Thoracic aorta (tissue), 2 donors: ENCODE data around the gene POC1A. TPM values are rescaled to one million over a fixed set of nuclear protein-coding genes. Genes with fewer than 3 reads are reported as not detected.

Experiments used
- ATAC-seq: fragments of 150-250 bp; one replicate; pipeline ENCODE4 v1.8.0; 2017; ENCODE audit warnings: low read depth; ENCODE audit not compliant: insufficient number of reproducible peaks, low FRiP score
- DNase-seq: peaks from one replicate; pipeline ENCODE4 v3.0.0-alpha.2; 2020; ENCODE audit warnings: low spot score
- H3K27ac ChIP-seq, 2 donors: fragments of 200-600 bp; sonication (generic); 1 replicate in 1 of 2; 2 replicates in 1 of 2; pipeline ENCODE4 v1.5.1; 2016; ENCODE audit warnings: mild to moderate bottlenecking in 2 of 2, moderate library complexity in 2 of 2
- H3K27me3 ChIP-seq: fragments of 200-600 bp; sonication (generic); replicated peaks from 2 replicates; pipeline ENCODE4 v1.6.0; 2016; ENCODE audit warnings: mild to moderate bottlenecking; ENCODE audit not compliant: insufficient read depth
- H3K36me3 ChIP-seq: fragments of 200-600 bp; sonication (generic); one replicate; pipeline ENCODE4 v1.5.1; 2016
- H3K4me1 ChIP-seq, 2 donors: fragments of 200-600 bp; sonication (generic); 1 replicate in 1 of 2; 2 replicates in 1 of 2; pipeline versions ENCODE4 v1.5.1 to v1.6.0; 2016; ENCODE audit warnings: low read depth in 2 of 2, mild to moderate bottlenecking in 1 of 2; ENCODE audit not compliant: control insufficient read depth in 1 of 2
- H3K4me3 ChIP-seq: fragments of 200-600 bp; sonication (generic); 2 replicates; pipeline ENCODE4 v1.5.1; 2016; ENCODE audit warnings: mild to moderate bottlenecking
- H3K9me3 ChIP-seq: fragments of 200-600 bp; sonication (generic); 2 replicates; pipeline ENCODE4 v1.5.1; 2016
- total RNA-seq, 2 donors: library from RNA; depleted of rRNA; stranded (reverse); fragments of >200 nt; gene quantifications; one replicate each; pipeline versions ENCODE4 v1.1.0 to v1.2.3, GENCODE V29; 2016
- TF ChIP-seq, protein P1 (sequence below): fragments of 200-600 bp; sonication (generic); IDR thresholded peaks from one replicate; pipeline ENCODE4 v1.5.1; 2019; ENCODE audit warnings: antibody characterized with exemption

The POC1A gene
- total RNA-seq, 2 donors from 2014 or later: 8.1 TPM; not detected in 1

- DNase-seq: no peak
- Histone ChIP-seq H3K27me3 (no peaks in the 10 kb centered on the region), H3K9me3 (no peaks in the 10 kb centered on the region), H3K4me1 (peaks cover 0 to 4% of the 10 kb centered on the region in 2 donors), H3K4me3 (no peak overlapping the region), H3K27ac (no peak overlapping the region), H3K36me3 (no peaks in the 10 kb centered on the region)
- ATAC-seq: no peak
- TF ChIP-seq, protein P1, sequence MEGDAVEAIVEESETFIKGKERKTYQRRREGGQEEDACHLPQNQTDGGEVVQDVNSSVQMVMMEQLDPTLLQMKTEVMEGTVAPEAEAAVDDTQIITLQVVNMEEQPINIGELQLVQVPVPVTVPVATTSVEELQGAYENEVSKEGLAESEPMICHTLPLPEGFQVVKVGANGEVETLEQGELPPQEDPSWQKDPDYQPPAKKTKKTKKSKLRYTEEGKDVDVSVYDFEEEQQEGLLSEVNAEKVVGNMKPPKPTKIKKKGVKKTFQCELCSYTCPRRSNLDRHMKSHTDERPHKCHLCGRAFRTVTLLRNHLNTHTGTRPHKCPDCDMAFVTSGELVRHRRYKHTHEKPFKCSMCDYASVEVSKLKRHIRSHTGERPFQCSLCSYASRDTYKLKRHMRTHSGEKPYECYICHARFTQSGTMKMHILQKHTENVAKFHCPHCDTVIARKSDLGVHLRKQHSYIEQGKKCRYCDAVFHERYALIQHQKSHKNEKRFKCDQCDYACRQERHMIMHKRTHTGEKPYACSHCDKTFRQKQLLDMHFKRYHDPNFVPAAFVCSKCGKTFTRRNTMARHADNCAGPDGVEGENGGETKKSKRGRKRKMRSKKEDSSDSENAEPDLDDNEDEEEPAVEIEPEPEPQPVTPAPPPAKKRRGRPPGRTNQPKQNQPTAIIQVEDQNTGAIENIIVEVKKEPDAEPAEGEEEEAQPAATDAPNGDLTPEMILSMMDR: no peak
Measured at GRCh38 chr3:52177701-52178042, 23.4 kb upstream of the POC1A start.

- TF ChIP-seq, protein P1: no peak
- Histone ChIP-seq H3K27me3 (no peaks in the 10 kb centered on the region), H3K36me3 (no peaks in the 10 kb centered on the region), H3K4me1 (peaks cover 0 to 4% of the 10 kb centered on the region in 2 donors), H3K4me3 (no peak overlapping the region), H3K9me3 (no peaks in the 10 kb centered on the region), H3K27ac (no peak overlapping the region)
- DNase-seq (no peak), ATAC-seq (no peak)
Measured at GRCh38 chr3:52176951-52177700, 22.9 kb upstream of the POC1A start.

GRCh38 chr3:52176180-52176752 is 22.0 kb upstream of the POC1A start:
- DNase-seq (no peak), ATAC-seq (no peak)
- Histone ChIP-seq H3K27ac (no peak overlapping the region), H3K4me1 (peaks cover 0 to 4% of the 10 kb centered on the region in 2 donors), H3K9me3 (no peaks in the 10 kb centered on the region), H3K36me3 (no peaks in the 10 kb centered on the region), H3K4me3 (no peak overlapping the region), H3K27me3 (no peaks in the 10 kb centered on the region)
- TF ChIP-seq, protein P1: no peak

- H3K27me3 ChIP-seq: no peaks in the 10 kb centered on the region
- peaks cover 0 to 4% of the 10 kb centered on the region in 2 donors for H3K4me1 ChIP-seq
- no peak for DNase-seq
- H3K36me3 ChIP-seq: no peaks in the 10 kb centered on the region
- no peak overlapping the region for H3K4me3 ChIP-seq
- no peak for ATAC-seq
- no peak overlapping the region for H3K27ac ChIP-seq
- TF ChIP-seq, protein P1: no peak
- no peaks in the 10 kb centered on the region for H3K9me3 ChIP-seq
Measured at GRCh38 chr3:52175416-52176179, 21.4 kb upstream of the POC1A start.

GRCh38 chr3:52174896-52175295 is 20.7 kb upstream of the POC1A start:
- TF ChIP-seq, protein P1: no peak
- no peaks in the 10 kb centered on the region for H3K9me3 ChIP-seq
- DNase-seq: no peak
- H3K36me3 ChIP-seq: no peaks in the 10 kb centered on the region
- peaks cover 0 to 4% of the 10 kb centered on the region in 2 donors for H3K4me1 ChIP-seq
- ATAC-seq: no peak
- H3K4me3 ChIP-seq: no peak overlapping the region
- no peaks in the 10 kb centered on the region for H3K27me3 ChIP-seq
- no peak overlapping the region for H3K27ac ChIP-seq
